HL-60/S4 treated with retinoic acid at 250 ng/mL for 4 days and 3 days (cell line): ENCODE data around the gene PPP2R5E.
"Not testable (repeated sequence)": the region's sequence is repeated elsewhere in the genome, so short reads cannot be mapped to it uniquely, and the experiment has no call there.

ENCODE experiments used
- in situ Hi-C: fragments of 300-500 bp; cut with MboI; formaldehyde crosslinking; loops from 2 replicates; pipeline ENCODE4 v1.7.0; 2022; ENCODE audit warnings: low sequenced_read_pairs

The PPP2R5E gene

GRCh38 chr14:63543000-63543825 lies at the start of gene PPP2R5E:
PPP2R5E (minus strand) TSS chr14:63543377; CDS start chr14:63539685, 3,692 bp downstream.
- in situ Hi-C loops = no loop called here

GRCh38 chr14:63583046-63583445 lies 39.9 kb upstream of the PPP2R5E start:
- in situ Hi-C loops = not testable (repeated sequence)

- in situ Hi-C loops = no loop called here
Observed at GRCh38 chr14:63581491-63581890, 38.3 kb upstream of the PPP2R5E start.

- in situ Hi-C loops = no loop called here
Observed at GRCh38 chr14:63578300-63578699, 35.1 kb upstream of the PPP2R5E start.

- in situ Hi-C loops = no loop called here
Observed at GRCh38 chr14:63573581-63573980, 30.4 kb upstream of the PPP2R5E start.

GRCh38 chr14:63565448-63565847 lies 22.3 kb upstream of the PPP2R5E start:
- in situ Hi-C loops = no loop called here

GRCh38 chr14:63564318-63564717 lies 21.1 kb upstream of the PPP2R5E start:
- in situ Hi-C loops = no loop called here

- in situ Hi-C loops = no loop called here
Observed at GRCh38 chr14:63563370-63564026, 20.3 kb upstream of the PPP2R5E start.

- in situ Hi-C loops = no loop called here
Observed at GRCh38 chr14:63562405-63562804, 19.2 kb upstream of the PPP2R5E start.

- in situ Hi-C loops = no loop called here
Observed at GRCh38 chr14:63555572-63555971, 12.4 kb upstream of the PPP2R5E start.

- in situ Hi-C loops = no loop called here
Observed at GRCh38 chr14:63551332-63551731, 8.2 kb upstream of the PPP2R5E start.

- in situ Hi-C loops = no loop called here
Observed at GRCh38 chr14:63547798-63548335, 4.7 kb upstream of the PPP2R5E start.

- in situ Hi-C loops = no loop called here
Observed at GRCh38 chr14:63545431-63545830, 2.3 kb upstream of the PPP2R5E start.

- in situ Hi-C loops = no loop called here
Observed at GRCh38 chr14:63544591-63545299, 1.6 kb upstream of the PPP2R5E start.

GRCh38 chr14:63543826-63544406 lies 739 bp upstream of the PPP2R5E start:
- in situ Hi-C loops = no loop called here

GRCh38 chr14:63542231-63542999 lies 762 bp downstream of the PPP2R5E start:
- in situ Hi-C loops = no loop called here

GRCh38 chr14:63535918-63536317 lies 7.3 kb downstream of the PPP2R5E start:
- in situ Hi-C loops = no loop called here

- in situ Hi-C loops = no loop called here
Observed at GRCh38 chr14:63533474-63533873, 9.7 kb downstream of the PPP2R5E start.

GRCh38 chr14:63524537-63525155 lies 18.5 kb downstream of the PPP2R5E start:
- in situ Hi-C loops = no loop called here
